HFFc6 (cell line): ENCODE measurements around the gene TDRD7. TPM values are rescaled to one million over a fixed set of nuclear protein-coding genes. Genes with fewer than 3 reads are reported as not detected.

Experiments
- DNase-seq: peaks from one replicate; pipeline ENCODE4 v3.0.0-alpha.2; 2018
- H3K27ac Mint-ChIP-seq: 2 replicates; pipeline ENCODE4 v1.8.0; 2020; ENCODE audit warnings: mild to moderate bottlenecking, mixed read lengths
- H3K27me3 Mint-ChIP-seq: 2 replicates; pipeline ENCODE4 v1.8.0; 2021; ENCODE audit warnings: mild to moderate bottlenecking, moderate library complexity, mixed read lengths; ENCODE audit not compliant: insufficient read depth
- H3K36me3 Mint-ChIP-seq: 2 replicates; pipeline ENCODE4 v1.8.0; 2021; ENCODE audit warnings: low read depth, mixed read lengths
- H3K4me1 Mint-ChIP-seq: 2 replicates; pipeline ENCODE4 v1.8.0; 2020; ENCODE audit warnings: low read depth, mixed read lengths
- H3K4me3 Mint-ChIP-seq: 2 replicates; pipeline ENCODE4 v1.8.0; 2020; ENCODE audit warnings: mild to moderate bottlenecking, moderate library complexity, mixed read lengths
- H3K9me3 Mint-ChIP-seq: 2 replicates; pipeline ENCODE4 v1.8.0; 2020; ENCODE audit warnings: mild to moderate bottlenecking, mixed read lengths
- microRNA-seq: library from miRNA; unstranded; fragments of <30 nt; microRNA quantifications from one replicate; pipeline ENCODE4, GENCODE V29; 2019
- total RNA-seq, 6 experiments: library from RNA; stranded (reverse); fragmentation: NEBNext Ultra II Directional; extraction: Animal tissue kit (Norgen Biotek cat#: 25700); gene quantifications; 2 replicates in 1 of 6; 3 replicates in 5 of 6; pipeline ENCODE4 v1.2.3, GENCODE V29; 2021
- TF ChIP-seq, protein P1 (sequence below): fragments of 200-600 bp; sonication (generic); IDR thresholded peaks from 2 replicates; pipeline ENCODE4 v1.5.0; 2021; ENCODE audit warnings: antibody characterized with exemption, mild to moderate bottlenecking

Gene TDRD7
- total RNA-seq, 6 experiments from 2014 or later: 8.2 to 10.5 (median 9.0) TPM

DNA sequence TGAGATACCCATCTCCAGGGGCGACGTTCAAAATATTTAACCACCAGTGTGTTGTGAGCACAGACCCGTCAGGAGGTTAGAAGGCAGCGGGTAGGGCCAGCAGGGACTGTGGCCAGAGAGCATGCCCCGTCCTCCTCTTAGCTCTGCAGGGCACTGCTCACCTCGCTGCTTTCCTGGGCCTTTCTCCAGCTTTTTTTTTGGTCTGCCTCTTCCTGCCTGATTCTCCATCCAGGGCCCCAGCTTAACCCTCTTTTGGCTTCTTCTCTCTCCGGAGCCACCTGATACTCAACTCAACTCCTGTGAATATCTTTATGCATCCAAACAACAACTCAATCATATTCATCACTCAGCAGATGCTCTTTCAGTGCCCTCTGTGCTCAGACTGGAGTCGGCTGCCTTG, 133.6 kb downstream of the TDRD7 start:
- no peak overlapping the region for H3K4me3 Mint-ChIP-seq
- peaks cover 10% of the 10 kb centered on the region; the same call in 1 of the 2 replicates for H3K4me1 Mint-ChIP-seq
- H3K9me3 Mint-ChIP-seq: no peaks in the 10 kb centered on the region
- no peak for DNase-seq
- peaks cover 33% of the 10 kb centered on the region for H3K27me3 Mint-ChIP-seq
- no peak overlapping the region for H3K27ac Mint-ChIP-seq
- H3K36me3 Mint-ChIP-seq: no peaks in the 10 kb centered on the region
- TF ChIP-seq, protein P1, sequence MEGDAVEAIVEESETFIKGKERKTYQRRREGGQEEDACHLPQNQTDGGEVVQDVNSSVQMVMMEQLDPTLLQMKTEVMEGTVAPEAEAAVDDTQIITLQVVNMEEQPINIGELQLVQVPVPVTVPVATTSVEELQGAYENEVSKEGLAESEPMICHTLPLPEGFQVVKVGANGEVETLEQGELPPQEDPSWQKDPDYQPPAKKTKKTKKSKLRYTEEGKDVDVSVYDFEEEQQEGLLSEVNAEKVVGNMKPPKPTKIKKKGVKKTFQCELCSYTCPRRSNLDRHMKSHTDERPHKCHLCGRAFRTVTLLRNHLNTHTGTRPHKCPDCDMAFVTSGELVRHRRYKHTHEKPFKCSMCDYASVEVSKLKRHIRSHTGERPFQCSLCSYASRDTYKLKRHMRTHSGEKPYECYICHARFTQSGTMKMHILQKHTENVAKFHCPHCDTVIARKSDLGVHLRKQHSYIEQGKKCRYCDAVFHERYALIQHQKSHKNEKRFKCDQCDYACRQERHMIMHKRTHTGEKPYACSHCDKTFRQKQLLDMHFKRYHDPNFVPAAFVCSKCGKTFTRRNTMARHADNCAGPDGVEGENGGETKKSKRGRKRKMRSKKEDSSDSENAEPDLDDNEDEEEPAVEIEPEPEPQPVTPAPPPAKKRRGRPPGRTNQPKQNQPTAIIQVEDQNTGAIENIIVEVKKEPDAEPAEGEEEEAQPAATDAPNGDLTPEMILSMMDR: no peak

Small RNA genes lying within 50 kb of the gene (microRNA-seq; reads per million reads assigned to microRNA genes)
- not detected for gene MIR1302-8

Other genes with a start within 250 kb of the TDRD7 start
- 1 to 10 TPM in 5 of 6 experiments, under 1 TPM in 1; 0.71 to 1.8 (median 1.2) TPM for gene CCDC180, start 104.4 kb upstream of the TDRD7 start, total RNA-seq
- under 1 TPM; 0.14 to 0.60 (median 0.57) TPM for gene TMOD1, start 89.6 kb downstream of the TDRD7 start, total RNA-seq
- 10 to 100 TPM in 1 of 6 experiments, 1 to 10 TPM in 5; 7.0 to 10.7 (median 8.6) TPM for gene TSTD2, start 221.3 kb downstream of the TDRD7 start, total RNA-seq
- gene NCBP1, start 221.7 kb downstream of the TDRD7 start, total RNA-seq: 10 to 100 TPM; 36.5 to 46.3 (median 41.2) TPM